ENCODE data around the gene KRT10.

GRCh38 chr17:40828454-40829044, 6.1 kb upstream of the KRT10 start:
- TF ChIP-seq CTCF (conservative IDR thresholded peaks at IDR 0.05; ENCODE audit: low read depth, low read length) (no peak), EZH2 (IDR thresholded peaks at IDR 0.05; ENCODE audit: low read length, unreplicated experiment) (no peak)
